Uterus (tissue), 4 donors: Measurements from ENCODE around the gene BRF1. TPM values are rescaled to one million over a fixed set of nuclear protein-coding genes. Genes with fewer than 3 reads are reported as not detected.

Experiments
- DNase-seq, 2 donors: peaks; one replicate each; pipeline ENCODE4 v3.0.0-alpha.2; 2019 to 2020
- H3K27ac ChIP-seq, 2 donors: fragments of 200-600 bp; sonication (generic); 1 replicate in 1 of 2; 2 replicates in 1 of 2; pipeline ENCODE4 v1.5.1; 2016 to 2018
- H3K27me3 ChIP-seq, 2 donors: fragments of 200-600 bp; sonication (generic); one replicate each; pipeline ENCODE4 v1.5.1; 2018 to 2019; ENCODE audit warnings: control low read depth in 1 of 2
- H3K36me3 ChIP-seq, 2 donors: fragments of 200-600 bp; sonication (generic); one replicate each; pipeline ENCODE4 v1.5.1; 2019; ENCODE audit warnings: control low read depth in 1 of 2
- H3K4me1 ChIP-seq, 2 donors: fragments of 200-600 bp; sonication (generic); one replicate each; pipeline ENCODE4 v1.5.1; 2018 to 2019; ENCODE audit warnings: control low read depth in 1 of 2
- H3K4me3 ChIP-seq, 2 donors: fragments of 200-600 bp; sonication (generic); 1 replicate in 1 of 2; 2 replicates in 1 of 2; pipeline ENCODE4 v1.5.1; 2018 to 2019; ENCODE audit warnings: mild to moderate bottlenecking in 1 of 2
- H3K9me3 ChIP-seq, 2 donors: fragments of 200-600 bp; sonication (generic); one replicate each; pipeline ENCODE4 v1.5.1; 2019; ENCODE audit warnings: control low read depth in 1 of 2
- POLR2A ChIP-seq, 2 donors: fragments of 450-650 bp; IDR thresholded peaks; one replicate each; pipeline ENCODE4 v1.6.1; 2016; ENCODE audit warnings: antibody characterized with exemption in 2 of 2, mild to moderate bottlenecking in 1 of 2, moderate library complexity in 1 of 2
- intact Hi-C: fragments of 100-400 bp; cut with DNase I; formaldehyde crosslinking; loops from one replicate; pipeline ENCODE4 v1.15.1; 2023; ENCODE audit warnings: low total_unique reads
- total RNA-seq, 4 donors: library from RNA; depleted of rRNA in 3 of 4; stranded (reverse); fragments of >200 nt in 3 of 4; gene quantifications; one replicate each; pipeline versions ENCODE4 v1.1.0 to v1.2.4, GENCODE V29; 2014 to 2023
- TF ChIP-seq, protein P1 (sequence below), 4 experiments: fragments of 200-600 bp in 2 of 4; fragments of 450-650 bp in 2 of 4; sonication (generic) in 2 of 4; IDR thresholded peaks; one replicate each; pipeline ENCODE4 v1.5.1; 2016 to 2019; ENCODE audit warnings: antibody characterized with exemption in 4 of 4, mild to moderate bottlenecking in 2 of 4, moderate library complexity in 1 of 4
- donor health status: DM: yes; HTN: yes; CAD: no.

The BRF1 gene
- total RNA-seq, 4 donors from 2014 or later: 9.7 to 77.7 (median 61.3) TPM

DNA sequence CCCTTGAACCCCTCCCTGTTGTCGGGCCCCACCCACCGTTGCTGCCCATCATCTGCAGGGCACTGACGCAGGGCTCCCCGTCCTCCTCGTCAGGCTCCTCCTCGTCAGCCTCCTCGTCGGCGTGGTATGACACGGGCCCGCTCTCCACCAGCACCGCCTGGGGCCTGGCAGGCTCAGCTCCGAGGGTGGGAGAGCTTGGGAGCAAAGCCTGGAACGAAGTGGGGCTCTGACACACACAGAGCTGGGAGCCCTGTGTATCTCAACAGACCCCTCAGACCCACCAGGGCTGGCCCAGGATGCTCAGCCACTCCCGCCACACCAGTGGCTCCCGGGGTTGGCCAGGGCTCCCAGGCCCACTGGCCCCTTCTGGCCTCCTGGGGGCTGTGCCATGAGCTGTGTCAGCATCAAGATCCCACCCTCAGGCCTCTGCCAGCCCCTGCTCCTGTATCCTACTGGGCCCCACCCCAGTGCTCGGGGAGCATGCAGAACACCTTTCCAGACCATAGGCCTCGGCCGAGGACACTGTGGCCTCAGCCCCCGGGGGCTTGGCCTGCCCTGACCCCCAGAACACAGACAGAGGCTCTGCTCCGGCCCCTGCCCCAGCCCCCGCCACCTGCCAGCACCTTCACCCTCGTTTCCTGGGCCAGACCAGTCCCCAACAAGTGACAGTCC is 89.6 kb downstream of the BRF1 start:
- TF ChIP-seq, protein P1, sequence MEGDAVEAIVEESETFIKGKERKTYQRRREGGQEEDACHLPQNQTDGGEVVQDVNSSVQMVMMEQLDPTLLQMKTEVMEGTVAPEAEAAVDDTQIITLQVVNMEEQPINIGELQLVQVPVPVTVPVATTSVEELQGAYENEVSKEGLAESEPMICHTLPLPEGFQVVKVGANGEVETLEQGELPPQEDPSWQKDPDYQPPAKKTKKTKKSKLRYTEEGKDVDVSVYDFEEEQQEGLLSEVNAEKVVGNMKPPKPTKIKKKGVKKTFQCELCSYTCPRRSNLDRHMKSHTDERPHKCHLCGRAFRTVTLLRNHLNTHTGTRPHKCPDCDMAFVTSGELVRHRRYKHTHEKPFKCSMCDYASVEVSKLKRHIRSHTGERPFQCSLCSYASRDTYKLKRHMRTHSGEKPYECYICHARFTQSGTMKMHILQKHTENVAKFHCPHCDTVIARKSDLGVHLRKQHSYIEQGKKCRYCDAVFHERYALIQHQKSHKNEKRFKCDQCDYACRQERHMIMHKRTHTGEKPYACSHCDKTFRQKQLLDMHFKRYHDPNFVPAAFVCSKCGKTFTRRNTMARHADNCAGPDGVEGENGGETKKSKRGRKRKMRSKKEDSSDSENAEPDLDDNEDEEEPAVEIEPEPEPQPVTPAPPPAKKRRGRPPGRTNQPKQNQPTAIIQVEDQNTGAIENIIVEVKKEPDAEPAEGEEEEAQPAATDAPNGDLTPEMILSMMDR (IDR thresholded peaks at IDR 0.05): no peak
- TF ChIP-seq POLR2A (IDR thresholded peaks at IDR 0.05): no peak
- intact Hi-C loops: no loop called here

DNA sequence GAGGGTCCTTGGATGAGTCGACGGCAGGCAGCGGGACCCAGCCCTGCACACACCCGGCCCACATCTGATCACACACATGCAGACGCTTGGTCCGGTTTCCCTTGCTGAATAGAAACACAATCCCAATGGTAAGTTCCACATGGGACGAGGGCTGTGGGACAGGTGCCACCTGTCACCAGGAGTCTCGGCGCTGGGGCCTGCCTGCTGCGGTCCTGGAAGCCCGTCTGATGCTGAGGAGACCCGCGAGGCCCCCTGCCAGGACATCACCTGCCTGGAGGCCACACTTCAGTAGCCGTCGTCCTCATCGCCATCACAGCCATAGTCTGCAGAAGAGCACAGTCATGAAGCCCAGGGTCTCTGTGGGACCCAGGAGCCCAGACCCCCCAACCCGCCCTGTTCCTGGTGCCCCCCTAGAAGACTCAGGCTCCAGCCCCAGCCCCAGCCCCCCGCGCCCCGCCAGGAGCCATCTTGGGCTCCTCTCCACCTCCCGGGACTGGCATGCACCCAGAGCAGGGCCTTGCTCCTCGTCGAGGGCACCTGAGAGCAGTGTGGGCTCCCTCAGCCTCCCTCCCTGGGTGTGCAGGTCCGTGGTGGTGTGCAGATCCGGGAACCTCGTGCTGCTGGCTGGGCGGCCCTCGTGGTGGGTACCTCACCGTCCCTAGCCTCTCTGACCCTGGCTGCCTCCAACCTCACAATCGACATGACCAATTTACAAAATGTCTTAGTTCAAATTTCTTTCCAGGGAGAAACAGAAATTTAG is 90.4 kb downstream of the BRF1 start:
- Histone ChIP-seq H3K27ac (no peak overlapping the region), H3K36me3 (no peaks in the 10 kb centered on the region), H3K27me3 (no peaks in the 10 kb centered on the region), H3K9me3 (no peaks in the 10 kb centered on the region), H3K4me1 (peaks cover 0 to 2% of the 10 kb centered on the region in 2 donors), H3K4me3 (no peak overlapping the region)
- intact Hi-C loops: no loop called here
- TF ChIP-seq POLR2A (IDR thresholded peaks at IDR 0.05): no peak
- TF ChIP-seq, protein P1 (IDR thresholded peaks at IDR 0.05): no peak
- no peak for DNase-seq

More for the DNA sequence above, 89.6 kb downstream of the BRF1 start:
- Histone ChIP-seq H3K36me3 (no peaks in the 10 kb centered on the region), H3K27me3 (no peaks in the 10 kb centered on the region), H3K27ac (no peak overlapping the region), H3K4me3 (no peak overlapping the region), H3K4me1 (no peaks in the 10 kb centered on the region), H3K9me3 (no peaks in the 10 kb centered on the region)
- no peak for DNase-seq

DNA sequence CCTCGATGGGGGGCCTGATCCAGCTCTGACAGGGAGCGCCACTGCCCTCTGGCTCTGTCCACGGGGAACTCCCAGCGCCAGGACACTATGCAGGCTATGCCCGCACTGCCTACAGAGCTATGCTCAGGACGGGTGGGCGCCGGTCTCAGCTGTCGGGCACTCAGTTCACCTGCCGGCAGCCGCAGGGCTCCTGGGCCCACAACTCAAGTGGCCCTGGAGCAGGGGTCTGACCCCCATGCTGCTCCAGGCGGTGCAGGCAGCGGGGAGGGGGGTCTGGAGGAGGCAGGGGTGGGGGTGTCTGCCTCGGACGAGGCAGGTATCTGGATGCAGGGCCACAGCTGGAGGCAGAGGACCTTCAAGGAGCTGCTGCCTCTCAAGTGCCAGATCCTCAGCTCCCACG is 91.2 kb downstream of the BRF1 start:
- H3K4me1 ChIP-seq: peaks cover 0 to 3% of the 10 kb centered on the region in 2 donors
- no peaks in the 10 kb centered on the region for H3K27me3 ChIP-seq
- no peaks in the 10 kb centered on the region for H3K36me3 ChIP-seq
- no peaks in the 10 kb centered on the region for H3K9me3 ChIP-seq
- H3K4me3 ChIP-seq: no peak overlapping the region
- H3K27ac ChIP-seq: no peak overlapping the region
- DNase-seq: no peak
- intact Hi-C loops: no loop called here
- TF ChIP-seq POLR2A (IDR thresholded peaks at IDR 0.05): no peak
- TF ChIP-seq, protein P1 (IDR thresholded peaks at IDR 0.05): no peak

DNA sequence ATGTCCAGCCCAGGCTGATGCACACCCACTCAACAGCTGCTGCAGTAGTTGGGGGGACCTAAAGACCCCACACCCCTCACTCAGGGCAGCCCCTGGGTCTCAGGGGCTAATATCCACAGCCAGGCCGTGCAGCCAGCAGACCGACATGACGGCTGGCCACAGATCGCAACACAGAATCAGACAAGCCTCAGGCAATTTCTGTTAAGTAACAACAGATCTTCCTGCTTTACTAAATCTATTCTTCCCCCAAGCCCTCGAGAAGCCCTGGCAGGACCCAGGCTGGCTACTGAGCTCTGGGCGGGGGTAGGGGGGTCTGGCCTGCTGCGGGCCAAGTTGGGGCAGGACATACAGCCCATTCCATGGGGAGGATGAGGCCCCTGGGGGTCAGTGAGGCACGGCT is 91.7 kb downstream of the BRF1 start:
- no peaks in the 10 kb centered on the region for H3K36me3 ChIP-seq
- no peak overlapping the region for H3K4me3 ChIP-seq
- intact Hi-C loops: no loop called here
- no peaks in the 10 kb centered on the region for H3K27me3 ChIP-seq
- no peaks in the 10 kb centered on the region for H3K9me3 ChIP-seq
- TF ChIP-seq, protein P1 (IDR thresholded peaks at IDR 0.05): no peak
- TF ChIP-seq POLR2A (IDR thresholded peaks at IDR 0.05): no peak
- peaks cover 0 to 8% of the 10 kb centered on the region in 2 donors for H3K4me1 ChIP-seq
- no peak overlapping the region for H3K27ac ChIP-seq
- no peak for DNase-seq

DNA sequence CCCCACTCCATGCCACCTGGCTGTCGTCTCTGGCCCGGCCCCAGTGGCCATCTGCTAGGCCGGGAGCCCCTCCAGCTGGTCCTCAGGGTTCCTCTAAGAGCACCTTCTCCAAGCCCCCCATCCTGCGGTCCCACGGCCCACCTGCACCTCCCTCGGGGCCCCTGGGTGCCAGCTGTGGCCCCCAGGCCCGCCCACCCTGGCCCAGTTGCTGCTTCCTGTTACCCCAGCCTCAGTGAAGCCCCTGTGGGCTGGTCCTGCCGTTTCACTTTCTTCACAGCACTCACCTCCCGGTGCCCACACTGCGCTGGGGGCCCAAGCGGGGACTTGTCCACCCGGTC is 92.1 kb downstream of the BRF1 start:
- Histone ChIP-seq H3K4me3 (no peak overlapping the region), H3K27ac (no peak overlapping the region), H3K9me3 (no peaks in the 10 kb centered on the region), H3K36me3 (no peaks in the 10 kb centered on the region), H3K27me3 (no peaks in the 10 kb centered on the region), H3K4me1 (peaks cover 0 to 8% of the 10 kb centered on the region in 2 donors)
- TF ChIP-seq, protein P1 (IDR thresholded peaks at IDR 0.05): no peak
- TF ChIP-seq POLR2A (IDR thresholded peaks at IDR 0.05): no peak
- no peak for DNase-seq
- intact Hi-C loops: no loop called here
